Right lobe of liver (tissue), 6 donors: ENCODE measurements around the gene MYH6. TPM values are rescaled to one million over a fixed set of nuclear protein-coding genes. Genes with fewer than 3 reads are reported as not detected.
A peak's percentile ranks its signal among the peaks of the same experiment; 100 is the strongest.

Experiments used
- ATAC-seq, 4 donors: fragments of 200-7000 bp; cut with Tn5 transposase; one replicate each; pipeline ENCODE4 v1.9.1; 2020; ENCODE audit warnings: mild to moderate bottlenecking in 4 of 4, moderate library complexity in 4 of 4
- DNase-seq, 3 donors: peaks; one replicate each; pipeline ENCODE4 v3.0.0-alpha.2; 2020
- H3K27ac ChIP-seq, 3 donors: fragments of 200-600 bp; one replicate each; pipeline ENCODE4 v1.8.0; 2022
- H3K27me3 ChIP-seq, 2 donors: fragments of 200-600 bp; one replicate each; pipeline ENCODE4 v1.8.0; 2022
- H3K36me3 ChIP-seq, 4 donors: fragments of 200-600 bp; sonication (generic) in 1 of 4; one replicate each; pipeline versions ENCODE4 v1.5.1 to v1.8.0; 2017 to 2022; ENCODE audit warnings: control low read depth in 1 of 4
- H3K4me1 ChIP-seq, 4 donors: fragments of 200-600 bp; sonication (generic) in 1 of 4; one replicate each; pipeline versions ENCODE4 v1.5.1 to v1.8.0; 2017 to 2022; ENCODE audit warnings: control low read depth in 1 of 4
- H3K4me3 ChIP-seq, 3 donors: fragments of 200-600 bp; one replicate each; pipeline ENCODE4 v1.8.0; 2022
- H3K9me3 ChIP-seq, 4 donors: fragments of 200-600 bp; sonication (generic) in 1 of 4; one replicate each; pipeline versions ENCODE4 v1.5.1 to v1.8.0; 2017 to 2022; ENCODE audit warnings: control low read depth in 1 of 4
- POLR2A ChIP-seq: fragments of 450-650 bp; IDR thresholded peaks from one replicate; pipeline ENCODE4 v1.6.1; 2017; ENCODE audit warnings: antibody characterized with exemption, mild to moderate bottlenecking
- WGBS: methylation state at CpG from one replicate; pipeline ENCODE4 v1.1.6; 2018; ENCODE audit warnings: low coverage, low lambda C conversion rate; ENCODE audit not compliant: insufficient coverage; ENCODE audit errors: missing lambda C conversion rate; 5-methylcytosine and 5-hydroxymethylcytosine counted together
- intact Hi-C, 2 donors: fragments of 100-400 bp; cut with DNase I; formaldehyde crosslinking; loops; one replicate each; pipeline versions ENCODE4 v1.11.2 to v1.14.1; 2022
- total RNA-seq, 6 experiments: library from RNA; depleted of rRNA in 2 of 6; stranded (reverse); fragments of >200 nt in 2 of 6; fragmentation: NEBNext Ultra II Directional in 3 of 6; extraction: Animal tissue kit (Norgen Biotek cat#: 25700) in 3 of 6; gene quantifications; one replicate each; pipeline versions ENCODE4 v1.1.0 to v1.2.4, GENCODE V29; 2016 to 2023
- TF ChIP-seq, protein P1 (sequence below), 4 donors: fragments of 200-600 bp in 3 of 4; fragments of 450-650 bp in 1 of 4; IDR thresholded peaks; one replicate each; pipeline versions ENCODE4 v1.5.1 to v1.8.0; 2016 to 2022; ENCODE audit warnings: antibody characterized with exemption in 4 of 4, mild to moderate bottlenecking in 2 of 4
- donor health status: DM: no; HTN: yes; CAD: no.
- donor health status: DM: no; HTN: no; CAD: no.
- donor health status: DM: no; HTN: no; CAD: no.
- donor health status: DM: no; HTN: yes; CAD: no.
- donor health status: DM: no; HTN: yes; CAD: no.

The MYH6 gene
- total RNA-seq, 6 experiments from 2014 or later, result 0.07 to 1.00 (median 0.13) TPM; not detected in 1

DNA sequence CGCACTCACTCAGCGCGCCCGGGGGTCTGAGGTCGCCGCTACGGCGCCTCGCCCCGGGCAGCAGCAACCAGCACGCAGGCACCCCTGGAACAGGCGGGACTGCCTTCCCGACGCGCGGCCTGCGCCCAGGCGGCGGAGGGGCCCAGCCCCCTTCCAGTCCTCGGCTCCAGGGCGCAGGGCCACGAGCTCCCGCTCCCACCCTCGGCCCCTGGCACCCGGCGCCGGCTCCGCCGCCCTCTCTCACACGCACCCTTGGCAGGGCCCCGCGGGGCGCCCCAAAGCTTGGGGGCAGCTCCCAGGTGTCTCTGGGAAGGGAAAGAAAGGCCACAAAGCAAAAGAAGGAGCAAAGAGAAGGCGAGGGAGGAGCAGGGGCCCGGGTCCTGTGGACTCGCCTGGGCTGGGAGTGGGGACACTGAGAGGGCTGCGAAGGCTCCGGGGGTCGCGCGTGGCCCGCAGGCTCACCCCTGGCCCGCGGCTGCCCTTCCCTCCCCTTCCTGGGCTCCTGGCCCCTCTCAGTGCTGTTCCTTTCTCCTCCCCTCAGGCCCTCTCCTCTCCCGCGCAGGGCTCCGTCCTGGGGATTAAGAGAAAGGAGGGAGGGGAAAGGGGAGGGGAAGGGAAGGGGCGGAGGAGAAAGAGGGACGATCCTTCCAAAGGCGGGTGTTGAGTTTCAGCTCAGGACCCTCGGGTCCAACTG lies 42.2 kb downstream of the MYH6 start:
- intact Hi-C loops, result no loop called here
- DNase-seq (no peak), ATAC-seq (peak; percentile 30 to 53 (median 44))
- Histone ChIP-seq H3K4me1 (peaks cover 0 to 12% (median 0%) of the 10 kb centered on the region in 4 donors), H3K27ac (peak overlapping the region; percentile 31 to 47 (median 47)), H3K36me3 (no peaks in the 10 kb centered on the region), H3K27me3 (peaks cover 0 to 16% of the 10 kb centered on the region in 2 donors), H3K4me3 (peak overlapping the region in 2 of 3 donors; percentile 14 to 35), H3K9me3 (no peaks in the 10 kb centered on the region)
- no peak for TF ChIP-seq POLR2A
- TF ChIP-seq, protein P1, sequence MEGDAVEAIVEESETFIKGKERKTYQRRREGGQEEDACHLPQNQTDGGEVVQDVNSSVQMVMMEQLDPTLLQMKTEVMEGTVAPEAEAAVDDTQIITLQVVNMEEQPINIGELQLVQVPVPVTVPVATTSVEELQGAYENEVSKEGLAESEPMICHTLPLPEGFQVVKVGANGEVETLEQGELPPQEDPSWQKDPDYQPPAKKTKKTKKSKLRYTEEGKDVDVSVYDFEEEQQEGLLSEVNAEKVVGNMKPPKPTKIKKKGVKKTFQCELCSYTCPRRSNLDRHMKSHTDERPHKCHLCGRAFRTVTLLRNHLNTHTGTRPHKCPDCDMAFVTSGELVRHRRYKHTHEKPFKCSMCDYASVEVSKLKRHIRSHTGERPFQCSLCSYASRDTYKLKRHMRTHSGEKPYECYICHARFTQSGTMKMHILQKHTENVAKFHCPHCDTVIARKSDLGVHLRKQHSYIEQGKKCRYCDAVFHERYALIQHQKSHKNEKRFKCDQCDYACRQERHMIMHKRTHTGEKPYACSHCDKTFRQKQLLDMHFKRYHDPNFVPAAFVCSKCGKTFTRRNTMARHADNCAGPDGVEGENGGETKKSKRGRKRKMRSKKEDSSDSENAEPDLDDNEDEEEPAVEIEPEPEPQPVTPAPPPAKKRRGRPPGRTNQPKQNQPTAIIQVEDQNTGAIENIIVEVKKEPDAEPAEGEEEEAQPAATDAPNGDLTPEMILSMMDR (IDR thresholded peaks at IDR 0.05), result no peak
- WGBS, result 0% methylated on average over 21 of the region's 51 CpGs

DNA sequence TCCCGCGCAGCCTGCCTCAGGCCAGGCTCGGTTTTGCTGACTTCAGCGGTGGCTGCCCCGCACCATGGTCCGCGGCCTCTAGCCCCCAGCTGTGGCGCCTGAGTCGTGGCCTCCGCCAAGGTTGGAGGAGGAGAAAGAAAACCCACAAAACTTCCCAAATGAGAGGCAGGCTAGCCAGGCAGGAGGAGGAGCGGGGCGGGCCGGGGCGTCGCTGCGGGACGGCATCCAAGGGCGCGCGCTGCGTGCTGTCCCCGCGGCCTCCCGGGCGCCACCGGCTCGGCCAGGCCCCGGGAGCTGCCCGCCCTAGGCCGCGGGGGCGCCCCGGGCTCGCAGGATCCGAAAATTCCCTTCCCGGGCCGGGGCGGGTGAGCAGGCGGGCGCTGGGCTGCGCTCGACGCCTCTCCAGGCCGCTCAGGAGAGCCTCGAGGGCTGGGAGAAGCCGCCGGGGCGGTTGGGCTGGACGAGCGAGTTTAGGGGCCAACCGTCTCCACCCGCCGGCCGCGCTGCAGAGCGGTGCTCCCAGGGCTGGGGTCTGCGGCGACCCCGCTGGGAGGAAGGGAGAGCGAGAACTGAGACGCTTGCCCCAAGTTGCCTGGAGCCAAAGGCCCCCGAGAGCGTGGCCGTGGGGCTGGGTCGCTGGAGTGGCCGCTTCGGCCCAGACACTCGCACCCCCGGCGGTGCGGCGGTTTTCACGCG lies 42.9 kb downstream of the MYH6 start, which contains the start of gene EFS:
Gene EFS (minus strand): TSS at position 137 of the 696 bp plus-strand sequence. CDS start 147 bp downstream, outside the sequence.
- H3K36me3 ChIP-seq, result no peaks in the 10 kb centered on the region
- peaks cover 0 to 16% of the 10 kb centered on the region in 2 donors for H3K27me3 ChIP-seq
- peak in 1 of 3 donors; percentile 47 for DNase-seq
- H3K4me1 ChIP-seq, result peaks cover 0 to 12% (median 0%) of the 10 kb centered on the region in 4 donors
- peak within 1 kb of the TSS in 2 of 3 donors; percentile 14 to 35 for H3K4me3 ChIP-seq
- intact Hi-C loops, result no loop called here
- ATAC-seq, result peak; percentile 3 to 44 (median 22)
- no peak for TF ChIP-seq POLR2A
- TF ChIP-seq, protein P1 (IDR thresholded peaks at IDR 0.05), result no peak
- H3K27ac ChIP-seq, result peak within 1 kb of the TSS; percentile 44 to 47 (median 47)
- no peaks in the 10 kb centered on the region for H3K9me3 ChIP-seq
- no CpG with 5 or more reads among the region's 74 CpGs for WGBS

- intact Hi-C loops, result no loop called here
- no peak for DNase-seq
These were observed 43.7 kb downstream of the MYH6 start for GRCh38 chr14:23364164-23365035.

GRCh38 chr14:23362200-23362599 lies 45.9 kb downstream of the MYH6 start:
- Histone ChIP-seq H3K4me1 (peaks cover 0 to 12% (median 0%) of the 10 kb centered on the region in 4 donors), H3K9me3 (no peaks in the 10 kb centered on the region), H3K27ac (no peak overlapping the region), H3K4me3 (no peak overlapping the region), H3K36me3 (no peaks in the 10 kb centered on the region), H3K27me3 (peaks cover 0 to 16% of the 10 kb centered on the region in 2 donors)
- 42% methylated on average over 3 of the region's 3 CpGs for WGBS
- TF ChIP-seq POLR2A, result no peak
- TF ChIP-seq, protein P1 (IDR thresholded peaks at IDR 0.05), result no peak
- ATAC-seq, result no peak
- DNase-seq, result no peak
- intact Hi-C loops, result no loop called here

More at GRCh38 chr14:23364164-23365035, 43.7 kb downstream of the MYH6 start:
- Histone ChIP-seq H3K27me3 (peaks cover 0 to 16% of the 10 kb centered on the region in 2 donors), H3K4me3 (peak overlapping the region in 1 of 3 donors; percentile 35), H3K4me1 (peaks cover 0 to 12% (median 0%) of the 10 kb centered on the region in 4 donors), H3K36me3 (no peaks in the 10 kb centered on the region), H3K9me3 (no peaks in the 10 kb centered on the region), H3K27ac (peak overlapping the region in 2 of 3 donors; percentile 44 to 47)
- TF ChIP-seq, protein P1 (IDR thresholded peaks at IDR 0.05), result no peak
- no peak for TF ChIP-seq POLR2A
- 16% methylated on average over 15 of the region's 21 CpGs for WGBS
- ATAC-seq, result no peak
